ENCODE data around the gene KIAA1614. TPM values are rescaled to one million over a fixed set of nuclear protein-coding genes. Genes with fewer than 3 reads are reported as not detected.

KIAA1614 gene
- total RNA-seq, 1 donor from 2014 or later, result 6.1 TPM

DNA sequence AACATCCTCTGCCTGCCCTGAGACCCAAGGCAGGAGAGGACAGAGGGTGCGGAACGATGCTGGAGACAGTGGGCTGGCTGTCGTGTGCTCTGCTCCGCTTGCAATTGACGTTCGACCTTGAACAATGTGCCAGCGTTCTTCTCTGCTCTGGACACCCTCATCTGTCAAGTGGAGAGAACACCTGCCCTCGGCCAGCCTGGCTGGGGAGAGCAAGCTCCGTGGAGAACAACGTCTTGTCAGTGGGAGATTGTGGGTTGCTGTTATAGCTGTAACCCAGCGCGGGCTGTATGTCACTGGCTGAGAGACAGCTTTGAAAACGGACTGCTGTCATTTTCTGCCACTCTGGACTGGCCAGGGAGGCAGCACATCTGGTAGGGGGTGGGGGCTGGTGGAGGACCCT lies 14.7 kb downstream of the KIAA1614 start:
- no peak for DNase-seq

GRCh38 chr1:180927841-180928240 lies 15.1 kb downstream of the KIAA1614 start:
- DNase-seq, result no peak

GRCh38 chr1:180928331-180929230 lies 15.9 kb downstream of the KIAA1614 start:
- DNase-seq, result no peak

GRCh38 chr1:180929389-180929788 lies 16.7 kb downstream of the KIAA1614 start:
- no peak for DNase-seq

GRCh38 chr1:180930687-180931086 lies 18.0 kb downstream of the KIAA1614 start:
- DNase-seq, result no peak

GRCh38 chr1:180931529-180931928 lies 18.8 kb downstream of the KIAA1614 start:
- DNase-seq, result no peak

- DNase-seq, result no peak
Measured at GRCh38 chr1:180932378-180932777, 19.7 kb downstream of the KIAA1614 start.

GRCh38 chr1:180933141-180933540 lies 20.4 kb downstream of the KIAA1614 start:
- no peak for DNase-seq

- DNase-seq, result no peak
Measured at GRCh38 chr1:180934563-180934962, 21.9 kb downstream of the KIAA1614 start.

DNA sequence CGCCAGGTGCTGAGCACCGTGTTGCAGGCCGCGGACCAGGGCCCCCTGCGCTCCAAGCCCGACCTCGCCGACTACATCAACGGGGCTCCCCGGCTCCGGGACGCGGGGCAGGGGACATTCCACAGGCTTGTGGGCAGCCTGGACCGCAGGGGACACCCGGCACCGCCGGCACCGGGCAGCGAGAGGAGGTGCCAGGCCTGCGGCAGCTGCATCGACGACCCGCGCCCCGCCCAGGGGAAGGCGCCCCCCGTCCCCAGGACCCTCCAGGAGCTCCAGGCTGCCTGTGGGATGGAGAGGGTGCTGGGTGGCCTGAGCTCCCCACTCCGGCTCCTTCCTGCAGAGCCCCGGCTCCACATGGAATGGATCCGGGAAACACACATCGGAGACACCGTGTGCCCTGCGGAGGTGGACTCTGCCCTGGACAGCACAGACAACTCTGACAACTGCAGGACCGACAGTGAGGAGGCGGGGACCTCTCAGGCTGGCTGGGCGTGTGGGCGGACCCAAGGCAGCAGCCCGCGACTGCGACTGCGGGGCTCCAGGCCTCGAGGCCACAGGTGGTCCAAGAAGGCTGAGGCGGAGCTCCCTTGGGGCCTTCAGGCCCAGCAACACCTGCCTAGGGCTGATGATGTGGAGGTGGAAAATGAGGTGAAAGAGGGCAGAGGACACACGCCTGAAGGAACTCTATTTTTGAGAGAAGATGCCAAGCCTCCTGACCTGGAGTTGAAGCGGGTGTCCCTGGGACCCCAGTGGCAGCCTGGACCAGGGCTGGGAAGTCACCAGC lies 22.8 kb downstream of the KIAA1614 start:
- no peak for DNase-seq

- DNase-seq, result no peak
Measured at GRCh38 chr1:180936110-180937011, 23.7 kb downstream of the KIAA1614 start.

DNA sequence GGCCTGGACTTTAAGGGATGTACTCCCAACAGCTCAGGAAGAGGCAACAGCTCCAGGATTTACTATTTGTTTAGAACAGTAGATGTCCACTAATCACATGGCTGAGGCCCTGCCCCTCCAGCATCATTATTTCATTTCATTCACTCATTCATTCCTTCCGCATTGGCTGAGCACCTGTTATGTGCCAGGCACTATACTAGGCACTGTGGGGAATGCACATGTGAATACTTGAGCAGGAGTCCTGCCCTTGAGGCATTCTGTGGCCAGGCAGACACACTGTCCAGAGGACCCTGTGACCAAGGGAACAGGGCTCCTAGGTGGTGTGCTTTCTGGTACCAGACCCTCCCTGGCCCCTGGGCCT lies 24.3 kb downstream of the KIAA1614 start:
- DNase-seq, result no peak

GRCh38 chr1:180937624-180938225 lies 25.0 kb downstream of the KIAA1614 start:
- no peak for DNase-seq

GRCh38 chr1:180939073-180939710 lies 26.5 kb downstream of the KIAA1614 start:
- no peak for DNase-seq

GRCh38 chr1:180939711-180940103 lies 27.0 kb downstream of the KIAA1614 start:
- DNase-seq, result no peak

DNA sequence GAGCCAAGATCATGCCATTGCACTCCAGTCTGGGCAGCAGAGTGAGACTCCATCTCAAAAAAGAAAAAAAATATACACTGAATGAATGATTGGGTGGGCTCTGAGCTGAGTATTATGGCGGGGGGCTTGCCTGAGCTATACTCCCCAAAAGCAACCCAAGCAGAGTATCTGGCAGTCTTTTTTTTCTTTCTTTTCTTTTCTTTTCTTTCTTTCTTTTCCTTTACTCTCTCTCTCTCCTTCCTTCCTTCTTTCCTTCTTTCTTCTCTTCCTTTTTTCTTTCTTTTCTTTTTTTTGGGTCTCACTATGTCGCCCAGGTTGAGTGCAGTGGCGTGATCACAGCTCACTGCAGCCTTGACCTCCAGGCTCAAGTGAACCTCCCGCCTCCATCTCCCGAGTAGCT lies 27.7 kb downstream of the KIAA1614 start:
- no peak for DNase-seq

DNA sequence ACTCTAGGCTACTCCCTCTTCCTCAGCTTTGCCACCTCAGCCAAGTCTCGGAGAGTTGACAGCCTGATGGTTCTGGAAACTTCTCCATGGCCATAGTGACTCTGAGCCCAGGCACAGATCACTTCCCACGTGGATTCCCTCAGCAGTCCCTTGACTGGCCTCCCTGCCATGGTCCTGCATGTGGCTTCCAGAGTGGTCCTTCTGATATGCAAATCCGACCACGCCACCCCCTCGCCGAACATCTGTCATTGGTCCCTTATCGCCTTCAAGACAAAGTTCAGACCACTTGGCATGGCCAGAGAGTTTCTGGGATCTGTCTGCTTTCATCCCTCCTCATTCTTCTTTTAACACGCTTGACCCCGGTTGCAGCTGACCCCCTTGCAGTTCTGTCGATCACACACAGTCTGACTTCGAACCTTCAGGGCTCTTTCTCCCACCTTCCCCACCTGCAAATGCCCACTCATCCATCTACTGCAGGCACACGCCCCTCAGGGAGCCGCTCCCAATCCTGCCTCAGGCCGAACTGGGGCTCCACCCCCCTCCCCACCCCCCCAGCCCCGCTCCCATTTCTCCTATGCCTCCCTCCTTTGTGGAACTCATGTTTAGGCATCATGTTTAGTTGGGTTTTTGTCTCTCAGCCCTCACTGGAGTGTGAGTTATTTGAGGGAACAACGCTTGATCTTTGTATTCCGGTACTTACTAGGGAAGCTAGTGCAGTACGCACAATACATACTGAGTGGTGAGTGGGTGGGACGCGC lies 29.0 kb downstream of the KIAA1614 start:
- DNase-seq, result no peak

GRCh38 chr1:180945151-180945550 lies 32.5 kb downstream of the KIAA1614 start:
- no peak for DNase-seq

GRCh38 chr1:180945551-180945950 lies 32.9 kb downstream of the KIAA1614 start:
- no peak for DNase-seq

GRCh38 chr1:180946056-180946455 lies 33.4 kb downstream of the KIAA1614 start:
- no peak for DNase-seq

Measured in dermis blood vessel endothelial cell (primary cell).